ENCODE results near the gene PTPN4.

Gene PTPN4, protein sequence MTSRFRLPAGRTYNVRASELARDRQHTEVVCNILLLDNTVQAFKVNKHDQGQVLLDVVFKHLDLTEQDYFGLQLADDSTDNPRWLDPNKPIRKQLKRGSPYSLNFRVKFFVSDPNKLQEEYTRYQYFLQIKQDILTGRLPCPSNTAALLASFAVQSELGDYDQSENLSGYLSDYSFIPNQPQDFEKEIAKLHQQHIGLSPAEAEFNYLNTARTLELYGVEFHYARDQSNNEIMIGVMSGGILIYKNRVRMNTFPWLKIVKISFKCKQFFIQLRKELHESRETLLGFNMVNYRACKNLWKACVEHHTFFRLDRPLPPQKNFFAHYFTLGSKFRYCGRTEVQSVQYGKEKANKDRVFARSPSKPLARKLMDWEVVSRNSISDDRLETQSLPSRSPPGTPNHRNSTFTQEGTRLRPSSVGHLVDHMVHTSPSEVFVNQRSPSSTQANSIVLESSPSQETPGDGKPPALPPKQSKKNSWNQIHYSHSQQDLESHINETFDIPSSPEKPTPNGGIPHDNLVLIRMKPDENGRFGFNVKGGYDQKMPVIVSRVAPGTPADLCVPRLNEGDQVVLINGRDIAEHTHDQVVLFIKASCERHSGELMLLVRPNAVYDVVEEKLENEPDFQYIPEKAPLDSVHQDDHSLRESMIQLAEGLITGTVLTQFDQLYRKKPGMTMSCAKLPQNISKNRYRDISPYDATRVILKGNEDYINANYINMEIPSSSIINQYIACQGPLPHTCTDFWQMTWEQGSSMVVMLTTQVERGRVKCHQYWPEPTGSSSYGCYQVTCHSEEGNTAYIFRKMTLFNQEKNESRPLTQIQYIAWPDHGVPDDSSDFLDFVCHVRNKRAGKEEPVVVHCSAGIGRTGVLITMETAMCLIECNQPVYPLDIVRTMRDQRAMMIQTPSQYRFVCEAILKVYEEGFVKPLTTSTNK
- total RNA-seq, result 289 to 318 reads per million in 2 donors

DNA sequence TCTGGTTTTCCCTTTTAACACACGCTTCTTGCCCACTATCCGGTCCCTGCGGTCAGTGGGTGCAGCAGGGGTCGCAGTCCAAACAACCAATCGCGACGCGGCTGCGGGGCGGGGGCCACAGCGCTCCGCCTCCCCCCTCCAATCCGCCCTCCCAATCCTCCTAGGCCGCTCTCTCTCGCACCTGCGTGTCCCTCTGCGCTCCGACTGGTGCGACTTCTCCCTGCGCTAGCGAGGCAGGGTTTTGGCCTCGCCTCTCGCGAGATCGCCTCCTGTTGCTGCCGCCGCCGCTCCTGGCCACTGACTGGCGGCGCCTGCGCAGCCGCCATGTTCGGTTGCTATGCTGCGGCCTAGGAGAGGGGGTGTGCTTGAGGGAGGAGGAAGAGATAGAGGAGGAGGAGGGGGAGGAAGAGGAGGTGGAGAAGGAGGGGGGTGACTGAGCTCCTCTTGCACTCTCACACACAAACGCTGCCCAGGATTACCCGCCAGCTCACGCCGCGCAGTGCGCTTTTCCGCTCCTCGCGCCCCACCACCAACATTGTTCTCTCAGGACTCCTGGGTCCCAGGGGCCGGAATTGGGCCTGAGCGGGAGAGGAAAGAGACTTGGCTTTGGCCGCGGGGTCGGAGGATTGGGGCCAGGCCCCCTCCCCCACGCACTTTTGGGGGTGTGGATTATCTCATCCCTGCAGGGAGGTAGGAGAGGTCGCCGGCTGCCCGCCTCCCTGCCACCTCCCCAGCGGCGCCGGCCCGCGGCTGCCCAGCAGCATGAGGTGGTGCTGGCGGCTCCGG lies at the start of gene PTPN4:
PTPN4 (plus strand) TSS at position 472 of the 786 bp plus-strand sequence. CDS start 49,932 bp downstream, outside the sequence.
- peak; percentile 97 for DNase-seq

DNA sequence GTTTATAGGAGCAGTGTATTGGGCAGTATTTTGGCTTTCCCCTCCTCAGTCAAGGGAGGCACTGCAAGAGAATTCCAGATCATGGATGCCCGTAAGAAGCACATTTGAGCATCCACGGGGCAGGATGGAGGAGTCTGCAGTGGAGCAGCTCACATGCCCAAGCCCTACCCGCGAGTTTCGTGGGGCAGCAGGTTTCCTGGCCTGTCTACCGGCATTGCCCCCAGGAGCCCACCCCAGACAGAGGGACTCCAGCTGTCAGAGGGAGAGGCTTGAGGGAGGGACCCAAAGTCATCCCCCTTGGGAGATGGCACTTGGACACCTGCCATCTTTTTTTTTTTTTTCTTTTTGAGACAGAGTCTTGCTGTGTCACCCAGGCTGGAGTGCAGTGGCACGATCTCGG lies 49.4 kb upstream of the PTPN4 start:
- no peak for DNase-seq

DNA sequence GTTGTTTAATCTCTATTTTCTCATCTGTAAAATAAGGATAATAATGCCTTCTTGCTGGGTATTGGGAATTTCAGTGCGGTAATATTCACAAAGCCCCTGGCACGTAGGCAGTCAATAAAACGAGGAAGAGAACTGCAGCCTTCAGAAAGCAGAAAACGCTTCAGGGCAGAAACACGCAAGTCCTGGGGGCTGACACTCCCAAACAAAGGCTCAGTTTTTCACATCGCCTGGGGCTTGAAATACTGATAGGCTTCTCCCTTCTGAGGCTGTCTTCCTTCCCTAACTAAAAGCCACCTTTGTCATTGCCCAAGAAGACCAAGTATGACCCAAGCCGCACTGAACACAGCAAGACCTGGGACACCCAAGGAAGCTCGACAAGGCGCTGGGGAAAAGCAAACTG lies 48.4 kb upstream of the PTPN4 start:
- DNase-seq, result no peak

DNA sequence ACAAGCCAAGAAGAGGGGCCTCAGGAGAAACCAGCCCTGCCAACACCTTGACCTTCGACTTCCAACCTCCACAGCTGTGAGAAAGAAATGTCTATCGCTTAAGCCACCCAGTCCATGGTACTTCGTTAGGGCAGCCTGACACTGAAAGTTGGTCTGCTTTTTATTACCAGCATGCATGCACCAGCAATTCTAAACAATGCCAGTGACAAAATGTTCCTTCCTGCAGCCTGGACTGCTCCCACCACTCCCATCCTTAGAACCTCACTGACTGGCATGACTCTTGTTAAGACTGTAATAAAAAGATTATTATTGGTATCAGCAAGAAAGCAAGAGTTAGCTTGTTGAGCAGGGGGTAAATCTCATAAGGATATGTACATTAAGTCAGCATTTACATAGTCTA lies 47.2 kb upstream of the PTPN4 start:
- no peak for DNase-seq

DNA sequence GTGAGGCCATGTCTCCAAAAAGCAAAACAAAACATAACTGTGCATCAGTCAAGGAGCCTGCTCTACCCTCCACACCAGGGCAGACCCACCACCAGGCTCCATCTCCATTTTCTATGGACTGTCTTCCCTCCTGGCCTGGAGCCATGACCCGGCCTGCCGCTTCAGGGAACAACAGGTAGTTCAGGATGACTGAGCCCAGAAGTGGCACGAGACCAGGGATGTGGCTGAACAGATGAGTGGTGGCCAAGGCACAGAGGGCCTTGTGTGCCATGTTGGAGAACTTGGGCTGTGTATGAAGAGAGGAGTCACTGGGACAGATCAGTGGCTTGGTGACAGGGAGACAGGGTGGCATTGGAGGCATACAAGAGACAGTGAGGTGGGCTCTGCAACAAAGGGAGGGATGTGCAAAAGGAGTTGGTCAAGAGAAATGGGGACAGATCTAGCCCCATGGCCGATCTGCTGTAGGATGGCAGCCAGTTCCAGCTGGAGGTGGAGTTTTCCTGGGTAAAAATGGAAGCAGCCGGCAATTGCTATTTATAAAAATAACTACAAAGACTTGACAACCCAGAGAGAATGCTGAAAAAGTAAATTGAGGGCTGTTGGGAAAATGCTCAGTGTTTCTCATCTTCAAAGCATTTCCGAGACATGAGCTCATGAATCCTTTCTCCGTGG lies 45.8 kb upstream of the PTPN4 start:
- DNase-seq, result no peak

DNA sequence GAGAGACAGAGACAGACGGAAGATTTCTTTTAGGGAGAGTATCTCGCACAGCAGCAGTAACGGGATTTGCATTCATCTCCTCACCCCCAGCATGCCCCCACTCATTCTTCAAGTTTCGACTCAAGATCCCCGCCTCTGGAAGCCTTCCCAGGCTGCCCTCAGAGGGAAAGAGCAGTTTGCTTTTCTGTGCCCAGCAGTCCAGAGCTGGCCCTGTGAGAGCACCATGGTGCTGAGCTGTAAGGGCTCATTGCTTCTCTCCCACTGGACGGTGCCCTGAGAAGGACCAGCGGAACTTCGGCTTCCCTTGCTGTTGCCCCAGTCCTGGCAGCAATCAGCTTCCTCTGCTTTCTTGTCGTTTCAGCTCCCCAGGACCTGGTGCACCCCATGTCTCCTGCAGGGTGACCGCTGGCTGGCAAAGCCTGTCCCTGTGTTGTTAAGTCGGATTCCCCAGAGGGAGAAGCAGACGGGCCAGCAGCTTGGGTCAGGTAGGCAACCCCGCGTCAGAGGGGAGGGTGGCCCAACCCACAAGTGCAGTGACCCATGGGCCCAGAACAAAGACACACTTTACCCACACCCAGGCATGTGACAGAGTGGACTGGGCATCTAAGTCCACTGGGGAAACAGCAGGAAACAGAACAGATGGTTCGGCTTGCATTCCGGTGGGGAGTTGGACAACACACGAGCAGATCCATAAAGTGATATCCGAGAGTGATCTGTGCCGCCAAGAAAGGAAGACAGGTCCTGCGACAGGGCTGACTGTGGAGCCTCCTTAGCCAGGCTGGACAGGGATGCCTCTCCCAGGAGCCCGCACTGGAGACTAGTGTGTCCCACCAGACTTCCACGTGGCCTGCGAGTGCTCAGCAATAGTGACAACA lies 44.1 kb upstream of the PTPN4 start:
- DNase-seq, result no peak

DNA sequence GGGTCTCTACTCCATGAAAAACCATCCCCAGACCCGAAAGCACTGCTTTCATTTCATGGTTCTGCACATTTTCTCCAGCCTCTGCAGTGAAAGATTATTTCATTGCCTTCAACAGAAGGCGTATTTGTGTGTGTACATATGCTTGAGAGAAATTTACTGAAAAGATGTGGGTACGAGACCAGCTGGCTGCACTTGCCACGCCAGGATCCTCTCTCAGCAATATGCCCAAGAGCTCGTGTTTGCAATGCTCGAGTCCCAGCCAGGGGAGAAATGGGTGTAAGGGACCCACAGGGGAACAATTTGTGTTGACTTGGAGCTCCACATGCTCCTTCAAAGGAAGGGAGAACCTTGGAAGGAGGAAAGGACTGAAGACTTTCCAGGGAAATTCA lies 43.4 kb upstream of the PTPN4 start:
- DNase-seq, result no peak

DNA sequence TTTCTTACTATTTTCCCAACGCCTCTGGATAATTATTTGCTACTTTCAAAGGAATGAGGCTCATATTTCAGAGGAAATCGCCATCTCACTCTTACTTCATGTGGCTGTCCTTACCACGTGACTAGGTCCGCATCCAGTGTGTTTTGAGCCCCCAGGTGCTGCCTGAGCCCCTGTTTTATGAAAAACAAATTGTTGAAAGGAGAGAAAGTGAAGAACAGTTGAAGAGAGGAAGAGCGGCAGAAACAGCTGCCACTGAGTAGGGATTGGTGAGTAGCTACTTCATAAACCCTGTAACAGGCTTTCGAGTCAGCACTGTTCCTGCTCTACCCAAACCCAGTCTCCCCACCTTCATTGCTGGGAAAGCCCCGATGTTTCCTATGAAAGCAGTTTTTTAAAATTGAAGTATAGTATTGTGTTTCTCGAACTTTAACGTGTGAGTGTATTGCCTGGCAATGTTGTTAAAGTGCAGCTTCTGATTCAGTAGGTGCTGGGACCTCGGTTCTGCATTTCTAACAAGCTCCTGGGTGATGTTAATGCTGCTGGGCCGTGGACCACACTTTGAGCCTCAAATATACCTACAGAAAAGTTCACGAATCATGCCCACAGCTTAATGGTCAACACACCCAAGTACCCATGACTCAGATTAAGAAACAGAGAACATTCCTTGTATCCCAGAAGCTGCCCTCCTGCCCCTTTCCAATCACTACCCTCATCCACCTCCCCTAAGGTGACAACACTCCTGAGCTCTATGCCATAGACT lies 41.0 kb upstream of the PTPN4 start:
- no peak for DNase-seq

DNA sequence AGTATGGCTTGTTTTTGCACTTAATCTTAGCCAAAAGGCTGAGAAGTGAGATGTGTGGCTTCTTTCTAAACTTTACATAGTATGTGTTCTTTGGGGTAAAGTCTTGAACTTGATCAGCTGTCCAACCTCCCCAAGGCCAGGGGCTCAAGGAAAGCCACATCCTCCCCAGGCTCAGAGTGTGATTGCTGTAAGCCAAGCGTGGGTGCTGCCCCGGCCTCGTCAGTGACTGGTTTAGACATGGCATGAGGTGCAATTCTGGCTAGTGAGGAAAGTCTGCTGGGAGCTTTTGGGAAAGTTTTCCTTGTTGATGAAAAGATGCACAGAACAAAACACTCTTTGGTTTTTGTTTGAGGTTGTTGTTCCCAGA lies 40.5 kb upstream of the PTPN4 start:
- DNase-seq, result no peak

DNA sequence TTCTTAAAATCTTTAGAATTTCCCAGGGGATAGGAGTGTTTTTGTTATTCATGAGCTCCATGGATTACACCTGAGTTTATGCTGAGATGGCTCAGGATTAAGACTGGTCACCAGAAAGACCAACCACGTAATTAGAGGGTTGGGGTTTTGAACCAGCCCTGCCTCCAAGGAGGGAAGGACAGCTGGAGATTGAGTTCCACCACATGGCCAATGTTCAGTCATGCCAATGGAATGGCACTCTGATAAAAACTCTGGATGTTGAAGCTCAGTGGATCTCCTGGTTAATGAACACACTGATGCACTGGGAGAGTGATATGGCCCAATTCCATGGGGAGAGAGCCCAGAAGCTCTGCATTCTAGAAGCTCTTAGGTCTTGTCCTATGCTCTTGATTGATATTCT lies 38.7 kb upstream of the PTPN4 start:
- no peak for DNase-seq

DNA sequence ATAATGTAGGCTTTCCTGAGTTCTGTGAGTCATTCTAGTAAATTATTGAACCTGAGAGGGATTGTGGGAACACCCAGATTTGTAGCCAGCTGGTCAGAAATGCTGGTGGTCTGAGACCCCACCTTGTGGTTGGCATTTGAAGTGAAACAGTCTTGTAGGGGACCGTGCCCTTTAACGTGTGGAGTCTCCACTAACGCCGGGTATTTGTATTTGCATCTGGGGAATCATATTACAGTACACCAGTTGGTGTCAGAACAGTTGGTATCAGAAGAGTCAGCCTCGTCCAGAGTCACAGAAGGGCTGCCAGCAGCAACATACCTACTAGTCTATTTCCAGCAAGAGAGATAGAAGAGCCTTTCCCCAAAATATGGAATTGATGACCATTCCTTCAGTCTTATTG lies 38.3 kb upstream of the PTPN4 start:
- DNase-seq, result no peak

DNA sequence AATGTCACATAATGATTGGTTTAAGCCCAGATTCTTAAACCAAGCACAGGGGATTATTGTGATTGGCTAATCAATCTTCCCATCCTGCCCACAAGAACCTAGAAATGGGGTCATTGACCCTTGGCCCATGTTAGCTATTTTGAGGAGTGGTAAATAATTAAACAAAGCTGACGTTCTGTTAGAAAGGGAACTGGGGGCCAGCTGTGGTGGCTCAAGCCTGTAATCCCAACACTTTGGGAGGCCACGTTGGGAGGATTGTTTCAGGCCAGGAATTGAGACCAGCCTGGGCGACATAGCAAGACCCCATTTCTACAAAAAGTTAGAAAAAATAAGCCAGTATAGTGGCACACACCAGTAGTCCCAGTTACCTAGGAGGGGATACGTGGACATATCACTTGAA lies 37.8 kb upstream of the PTPN4 start:
- DNase-seq, result no peak

DNA sequence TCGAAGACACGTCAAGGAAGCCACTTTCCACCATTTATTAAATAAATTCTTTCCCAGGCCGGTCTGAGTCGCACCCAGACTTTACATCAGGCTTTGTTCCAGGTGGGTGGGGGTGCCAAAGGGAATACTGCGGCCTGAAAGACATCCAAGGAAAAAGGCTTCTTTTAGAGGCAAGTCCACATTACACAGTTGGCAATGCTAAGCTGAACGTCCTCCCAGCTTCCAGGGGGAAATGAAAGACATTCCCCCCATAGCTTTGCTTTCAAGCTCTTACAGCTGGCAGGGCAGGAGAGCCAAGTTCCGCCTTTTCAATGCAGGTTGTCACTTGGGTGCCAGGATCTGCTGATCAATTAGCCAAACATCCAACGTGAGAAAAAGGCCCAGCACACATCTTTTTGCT lies 36.5 kb upstream of the PTPN4 start:
- DNase-seq, result no peak

DNA sequence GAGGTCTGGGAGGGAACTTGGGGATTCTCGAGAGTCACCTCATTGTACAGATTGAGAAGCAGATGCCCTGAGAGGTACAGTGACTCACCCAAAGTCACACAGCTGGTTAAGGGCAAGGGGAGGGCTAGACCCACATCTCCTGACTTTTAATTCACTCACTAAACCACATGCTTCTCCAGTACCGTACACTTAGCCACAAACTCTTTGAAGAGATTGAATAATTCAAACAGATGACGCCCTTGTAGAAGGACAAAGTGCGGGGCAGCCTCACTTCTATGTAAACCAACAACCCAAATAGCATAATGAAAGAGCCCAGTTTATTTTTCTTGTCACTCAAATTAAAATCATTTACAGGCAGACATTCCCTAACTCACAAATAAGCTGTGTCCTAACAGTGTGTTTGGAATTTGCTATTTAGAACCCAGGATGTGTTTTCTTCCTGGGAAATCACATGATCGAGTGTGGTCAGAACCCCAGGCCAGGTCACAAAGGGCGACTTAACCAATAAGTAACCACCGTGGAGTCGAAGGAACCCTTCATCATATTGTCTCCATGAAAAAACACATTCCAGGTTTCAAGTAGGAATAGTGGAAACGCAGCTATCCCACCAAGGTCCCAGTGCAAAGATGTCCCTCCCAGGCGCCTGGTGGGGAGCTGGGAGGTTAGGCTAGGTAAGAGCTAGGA lies 35.8 kb upstream of the PTPN4 start:
- DNase-seq, result no peak

DNA sequence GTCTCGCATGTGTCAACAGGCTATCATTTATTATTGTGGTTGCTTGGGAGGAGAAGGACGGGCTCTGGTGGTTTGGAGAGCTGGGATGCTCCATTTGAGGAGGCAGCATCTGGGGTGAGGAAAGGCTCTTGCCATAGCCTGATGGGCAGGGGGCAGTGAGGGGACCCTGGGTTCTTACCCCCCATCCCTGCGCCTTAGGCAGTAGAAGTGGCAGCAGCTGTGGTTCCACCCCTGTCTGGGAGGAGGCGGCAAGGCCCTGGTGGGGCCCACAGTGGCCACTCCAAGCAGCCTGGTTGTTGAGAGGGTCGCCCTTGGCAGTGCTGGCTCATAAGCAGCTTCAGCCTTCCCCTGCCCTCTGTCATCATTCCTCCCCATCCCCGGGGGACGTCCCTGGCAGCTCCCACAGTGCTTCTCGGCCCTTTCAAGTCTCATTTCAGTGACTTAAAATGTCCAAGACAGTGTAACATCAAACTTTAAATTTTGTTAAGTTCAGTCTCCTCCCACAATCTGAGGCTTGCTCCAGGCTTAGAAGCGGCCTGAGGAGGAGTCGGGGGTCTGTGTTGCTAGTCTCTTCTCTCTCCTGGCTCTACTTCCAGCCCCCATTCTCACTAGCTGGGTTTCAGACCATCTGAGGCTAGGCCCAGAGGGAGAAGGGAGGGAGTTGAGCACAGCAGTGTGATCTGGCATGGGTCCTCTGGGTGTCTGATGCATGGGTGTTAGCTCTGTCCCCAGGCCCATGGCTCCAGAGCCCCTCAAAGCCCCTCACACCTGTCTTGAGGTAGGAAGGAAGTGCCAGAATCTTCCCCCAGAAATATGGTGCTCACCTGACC lies 34.9 kb upstream of the PTPN4 start:
- no peak for DNase-seq

DNA sequence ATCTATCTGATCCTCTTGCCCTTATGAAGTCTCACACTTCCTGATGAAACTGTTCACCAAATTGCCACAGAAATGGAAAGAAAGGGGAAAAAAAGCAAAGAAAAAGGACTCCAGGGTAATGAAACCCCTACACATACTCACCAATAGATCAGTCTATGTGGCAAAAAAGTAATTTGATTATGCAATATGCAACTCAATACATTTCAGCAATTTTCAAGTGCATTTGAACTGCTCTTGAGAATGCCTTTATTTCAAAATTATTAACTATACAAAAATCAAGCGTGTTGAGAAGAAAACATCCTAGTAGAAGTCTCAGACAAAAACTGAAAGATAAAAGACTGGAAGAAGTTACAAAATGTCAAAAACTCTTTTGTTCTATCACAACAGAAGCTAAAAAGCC lies 32.2 kb upstream of the PTPN4 start:
- no peak for DNase-seq

DNA sequence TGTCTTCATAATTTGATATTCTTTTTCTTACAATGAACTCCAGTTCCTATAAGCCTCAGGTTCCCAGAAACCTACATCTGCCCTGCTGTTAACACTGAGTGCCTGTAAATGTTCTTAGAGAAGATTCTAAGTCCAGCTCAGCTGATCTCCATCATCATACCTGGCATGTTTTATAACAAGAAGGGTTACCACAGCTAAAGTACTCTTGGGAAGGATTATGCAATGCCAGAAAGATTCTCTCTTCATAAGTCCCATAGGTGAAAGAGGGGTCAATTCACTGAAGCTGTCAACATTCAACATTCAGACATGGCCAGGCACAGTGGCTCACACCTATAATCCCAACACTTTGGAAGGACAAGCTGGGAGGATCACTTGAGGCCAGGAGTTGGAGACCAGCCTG lies 31.3 kb upstream of the PTPN4 start:
- DNase-seq, result no peak

DNA sequence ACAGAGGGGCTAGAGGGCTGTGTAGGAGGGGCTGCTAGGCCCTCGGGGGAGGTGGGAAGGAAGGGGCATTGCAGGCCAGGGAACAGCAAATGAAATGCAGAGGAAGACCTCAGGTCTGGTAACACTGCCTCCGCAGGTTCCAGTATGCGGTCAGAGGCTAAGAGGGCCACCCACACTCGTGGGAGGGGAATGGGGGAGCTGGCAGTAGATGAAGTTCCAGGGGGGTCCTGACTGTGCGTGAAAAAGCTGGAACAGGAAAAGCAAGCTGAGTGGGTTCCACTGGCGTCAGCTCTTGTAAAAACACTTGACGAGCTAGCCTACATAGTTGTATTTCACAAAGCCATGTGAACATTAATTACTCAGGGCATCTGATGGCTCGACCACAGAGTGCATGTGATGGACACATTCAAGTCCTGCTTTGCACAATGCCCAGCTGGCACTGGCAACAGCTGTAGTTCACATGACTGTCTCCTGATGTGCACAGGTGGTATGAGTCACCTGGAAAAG lies 29.0 kb upstream of the PTPN4 start:
- DNase-seq, result no peak

DNA sequence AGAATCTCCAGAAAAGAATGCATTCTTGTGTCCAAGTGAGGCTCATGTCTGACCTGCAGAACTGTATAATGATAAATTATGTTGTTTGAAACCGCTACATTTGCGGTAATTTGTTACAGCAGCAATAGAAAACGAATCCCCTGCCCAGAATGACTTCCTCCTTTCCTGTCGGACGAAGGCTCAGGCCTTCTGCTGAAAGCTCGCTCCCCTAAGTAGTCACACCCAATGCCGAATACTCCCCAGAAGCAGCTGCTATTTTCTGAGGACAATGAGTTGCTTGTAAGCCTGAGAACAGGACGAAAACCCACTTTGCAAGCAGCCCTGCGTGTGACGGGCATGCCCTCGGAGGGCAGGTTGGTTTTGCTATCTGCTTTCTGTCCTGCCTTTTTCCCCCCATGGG lies 27.7 kb upstream of the PTPN4 start:
- DNase-seq, result no peak
